Uterus (tissue), 4 donors: ENCODE results near the gene ARF5. TPM values are rescaled to one million over a fixed set of nuclear protein-coding genes. Genes with fewer than 3 reads are reported as not detected.

Experiments used
- DNase-seq, 2 donors: peaks; one replicate each; pipeline ENCODE4 v3.0.0-alpha.2; 2019 to 2020
- H3K27ac ChIP-seq, 2 donors: fragments of 200-600 bp; sonication (generic); 1 replicate in 1 of 2; 2 replicates in 1 of 2; pipeline ENCODE4 v1.5.1; 2016 to 2018
- H3K27me3 ChIP-seq, 2 donors: fragments of 200-600 bp; sonication (generic); one replicate each; pipeline ENCODE4 v1.5.1; 2018 to 2019; ENCODE audit warnings: control low read depth in 1 of 2
- H3K36me3 ChIP-seq, 2 donors: fragments of 200-600 bp; sonication (generic); one replicate each; pipeline ENCODE4 v1.5.1; 2019; ENCODE audit warnings: control low read depth in 1 of 2
- H3K4me1 ChIP-seq, 2 donors: fragments of 200-600 bp; sonication (generic); one replicate each; pipeline ENCODE4 v1.5.1; 2018 to 2019; ENCODE audit warnings: control low read depth in 1 of 2
- H3K4me3 ChIP-seq, 2 donors: fragments of 200-600 bp; sonication (generic); 1 replicate in 1 of 2; 2 replicates in 1 of 2; pipeline ENCODE4 v1.5.1; 2018 to 2019; ENCODE audit warnings: mild to moderate bottlenecking in 1 of 2
- H3K9me3 ChIP-seq, 2 donors: fragments of 200-600 bp; sonication (generic); one replicate each; pipeline ENCODE4 v1.5.1; 2019; ENCODE audit warnings: control low read depth in 1 of 2
- POLR2A ChIP-seq, 2 donors: fragments of 450-650 bp; IDR thresholded peaks; one replicate each; pipeline ENCODE4 v1.6.1; 2016; ENCODE audit warnings: antibody characterized with exemption in 2 of 2, mild to moderate bottlenecking in 1 of 2, moderate library complexity in 1 of 2
- intact Hi-C: fragments of 100-400 bp; cut with DNase I; formaldehyde crosslinking; loops from one replicate; pipeline ENCODE4 v1.15.1; 2023; ENCODE audit warnings: low total_unique reads
- total RNA-seq, 4 donors: library from RNA; depleted of rRNA in 3 of 4; stranded (reverse); fragments of >200 nt in 3 of 4; gene quantifications; one replicate each; pipeline versions ENCODE4 v1.1.0 to v1.2.4, GENCODE V29; 2014 to 2023
- TF ChIP-seq, protein P1 (sequence below), 4 experiments: fragments of 200-600 bp in 2 of 4; fragments of 450-650 bp in 2 of 4; sonication (generic) in 2 of 4; IDR thresholded peaks; one replicate each; pipeline ENCODE4 v1.5.1; 2016 to 2019; ENCODE audit warnings: antibody characterized with exemption in 4 of 4, mild to moderate bottlenecking in 2 of 4, moderate library complexity in 1 of 4
- donor health status: DM: yes; HTN: yes; CAD: no.

The ARF5 gene
- total RNA-seq, 4 donors from 2014 or later, result 77.4 to 273 (median 122) TPM

DNA sequence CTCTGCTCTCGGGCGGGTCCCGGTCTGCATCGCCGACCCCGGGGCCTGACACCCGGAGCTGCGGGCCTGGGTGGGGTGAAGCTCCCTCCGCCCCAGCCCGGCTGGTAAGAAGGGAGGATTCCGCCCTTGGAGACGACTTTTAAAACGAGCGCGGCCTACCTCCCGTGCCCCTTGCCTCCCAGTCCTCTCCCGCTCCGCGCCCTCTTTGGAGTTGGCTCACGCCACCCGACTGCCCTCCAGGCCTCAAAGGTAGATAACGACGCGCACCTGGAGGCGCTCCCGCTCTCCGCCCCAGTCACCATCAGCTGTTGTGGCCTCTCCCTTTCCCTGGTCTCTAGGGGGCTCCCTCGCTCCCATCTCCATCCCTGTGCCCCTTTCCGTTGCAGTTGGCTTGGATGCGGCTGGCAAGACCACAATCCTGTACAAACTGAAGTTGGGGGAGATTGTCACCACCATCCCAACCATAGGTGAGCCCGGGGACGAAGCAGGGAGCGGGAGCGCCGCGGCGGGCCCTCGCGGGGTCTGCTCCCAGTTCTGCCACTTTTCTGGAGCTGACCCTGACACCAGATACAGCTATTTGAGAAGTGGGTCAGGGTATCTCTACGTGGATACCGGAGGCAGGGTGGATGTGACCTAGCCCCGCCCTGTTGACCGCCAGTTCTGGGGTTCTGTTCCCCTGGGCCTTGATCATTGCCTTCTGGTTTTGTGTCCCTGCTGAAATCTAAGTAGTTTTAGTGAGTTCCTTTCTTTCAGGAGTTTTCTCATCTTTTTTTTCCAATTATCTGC is 679 bp downstream of the ARF5 start:
- intact Hi-C loops, result loop anchor here (5.0 kb wide), 1 partner anchor 63 kb away; the partner anchor contains the start of gene SND1
- TF ChIP-seq POLR2A (IDR thresholded peaks at IDR 0.05), result no peak
- TF ChIP-seq, protein P1, sequence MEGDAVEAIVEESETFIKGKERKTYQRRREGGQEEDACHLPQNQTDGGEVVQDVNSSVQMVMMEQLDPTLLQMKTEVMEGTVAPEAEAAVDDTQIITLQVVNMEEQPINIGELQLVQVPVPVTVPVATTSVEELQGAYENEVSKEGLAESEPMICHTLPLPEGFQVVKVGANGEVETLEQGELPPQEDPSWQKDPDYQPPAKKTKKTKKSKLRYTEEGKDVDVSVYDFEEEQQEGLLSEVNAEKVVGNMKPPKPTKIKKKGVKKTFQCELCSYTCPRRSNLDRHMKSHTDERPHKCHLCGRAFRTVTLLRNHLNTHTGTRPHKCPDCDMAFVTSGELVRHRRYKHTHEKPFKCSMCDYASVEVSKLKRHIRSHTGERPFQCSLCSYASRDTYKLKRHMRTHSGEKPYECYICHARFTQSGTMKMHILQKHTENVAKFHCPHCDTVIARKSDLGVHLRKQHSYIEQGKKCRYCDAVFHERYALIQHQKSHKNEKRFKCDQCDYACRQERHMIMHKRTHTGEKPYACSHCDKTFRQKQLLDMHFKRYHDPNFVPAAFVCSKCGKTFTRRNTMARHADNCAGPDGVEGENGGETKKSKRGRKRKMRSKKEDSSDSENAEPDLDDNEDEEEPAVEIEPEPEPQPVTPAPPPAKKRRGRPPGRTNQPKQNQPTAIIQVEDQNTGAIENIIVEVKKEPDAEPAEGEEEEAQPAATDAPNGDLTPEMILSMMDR (IDR thresholded peaks at IDR 0.05), result peak in 3 of 4 experiments; percentile 11 to 57 (median 17)
- Histone ChIP-seq H3K4me1 (peaks cover 0 to 17% of the 10 kb centered on the region in 2 donors), H3K27me3 (no peaks in the 10 kb centered on the region), H3K4me3 (peak overlapping the region; percentile 49 to 97), H3K9me3 (no peaks in the 10 kb centered on the region), H3K27ac (peak overlapping the region; percentile 90 to 95), H3K36me3 (no peaks in the 10 kb centered on the region)
- DNase-seq, result peak; percentile 63 to 67

DNA sequence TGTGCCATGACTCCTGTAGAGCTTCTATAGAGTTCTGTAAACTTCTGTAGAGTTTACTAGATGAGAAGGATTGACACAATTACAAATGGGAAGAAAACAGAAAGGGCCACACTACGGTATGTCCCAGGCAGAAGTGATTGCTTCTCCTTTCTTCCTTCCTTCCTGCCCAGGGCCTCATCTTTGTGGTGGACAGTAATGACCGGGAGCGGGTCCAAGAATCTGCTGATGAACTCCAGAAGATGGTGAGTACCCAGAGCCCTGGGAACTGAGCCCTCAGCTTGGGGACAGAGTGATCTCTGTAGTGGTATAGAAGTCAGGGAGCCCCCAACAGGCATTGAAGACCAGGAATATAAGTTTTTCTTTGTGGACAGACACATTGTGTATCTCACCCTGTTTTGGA is 1.7 kb downstream of the ARF5 start:
- no peaks in the 10 kb centered on the region for H3K36me3 ChIP-seq
- H3K4me1 ChIP-seq, result peaks cover 0 to 17% of the 10 kb centered on the region in 2 donors
- no peak overlapping the region for H3K4me3 ChIP-seq
- no peaks in the 10 kb centered on the region for H3K9me3 ChIP-seq
- no peak for DNase-seq
- H3K27me3 ChIP-seq, result no peaks in the 10 kb centered on the region
- TF ChIP-seq, protein P1 (IDR thresholded peaks at IDR 0.05), result no peak
- TF ChIP-seq POLR2A (IDR thresholded peaks at IDR 0.05), result no peak
- peak overlapping the region in 1 of 2 donors; percentile 95 for H3K27ac ChIP-seq
- intact Hi-C loops, result loop anchor here (5.0 kb wide), 1 partner anchor 62 kb away; the partner anchor contains the start of gene SND1

DNA sequence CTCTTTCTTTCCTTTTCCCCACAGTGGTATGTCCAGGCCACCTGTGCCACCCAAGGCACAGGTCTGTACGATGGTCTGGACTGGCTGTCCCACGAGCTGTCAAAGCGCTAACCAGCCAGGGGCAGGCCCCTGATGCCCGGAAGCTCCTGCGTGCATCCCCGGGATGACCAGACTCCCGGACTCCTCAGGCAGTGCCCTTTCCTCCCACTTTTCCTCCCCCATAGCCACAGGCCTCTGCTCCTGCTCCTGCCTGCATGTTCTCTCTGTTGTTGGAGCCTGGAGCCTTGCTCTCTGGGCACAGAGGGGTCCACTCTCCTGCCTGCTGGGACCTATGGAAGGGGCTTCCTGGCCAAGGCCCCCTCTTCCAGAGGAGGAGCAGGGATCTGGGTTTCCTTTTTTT is 3.0 kb downstream of the ARF5 start:
- H3K4me3 ChIP-seq, result no peak overlapping the region
- H3K27ac ChIP-seq, result no peak overlapping the region
- H3K9me3 ChIP-seq, result no peaks in the 10 kb centered on the region
- TF ChIP-seq, protein P1 (IDR thresholded peaks at IDR 0.05), result no peak
- TF ChIP-seq POLR2A (IDR thresholded peaks at IDR 0.05), result no peak
- no peaks in the 10 kb centered on the region for H3K36me3 ChIP-seq
- no peaks in the 10 kb centered on the region for H3K27me3 ChIP-seq
- intact Hi-C loops, result no loop called here
- no peak for DNase-seq
- H3K4me1 ChIP-seq, result peaks cover 0 to 17% of the 10 kb centered on the region in 2 donors

DNA sequence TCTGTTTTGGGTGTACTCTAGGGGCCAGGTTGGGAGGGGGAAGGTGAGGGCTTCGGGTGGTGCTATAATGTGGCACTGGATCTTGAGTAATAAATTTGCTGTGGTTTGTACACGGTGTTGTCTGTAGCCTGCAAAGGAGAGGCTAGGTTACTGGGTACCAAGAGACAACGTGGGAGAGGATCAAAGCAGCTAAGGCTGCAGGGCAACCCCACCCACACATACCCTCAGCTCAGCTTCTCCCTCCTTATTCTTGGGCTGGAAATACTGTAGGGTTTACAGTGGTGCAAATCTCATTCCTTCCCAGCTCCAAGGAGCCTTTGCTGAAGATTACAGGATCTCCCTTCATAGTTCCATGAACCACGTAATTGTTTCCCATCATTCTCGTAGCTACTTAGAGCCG is 3.4 kb downstream of the ARF5 start:
- Histone ChIP-seq H3K36me3 (no peaks in the 10 kb centered on the region), H3K4me3 (no peak overlapping the region), H3K27me3 (no peaks in the 10 kb centered on the region), H3K4me1 (peaks cover 0 to 17% of the 10 kb centered on the region in 2 donors), H3K9me3 (no peaks in the 10 kb centered on the region), H3K27ac (no peak overlapping the region)
- TF ChIP-seq, protein P1 (IDR thresholded peaks at IDR 0.05), result no peak
- intact Hi-C loops, result no loop called here
- DNase-seq, result no peak

DNA sequence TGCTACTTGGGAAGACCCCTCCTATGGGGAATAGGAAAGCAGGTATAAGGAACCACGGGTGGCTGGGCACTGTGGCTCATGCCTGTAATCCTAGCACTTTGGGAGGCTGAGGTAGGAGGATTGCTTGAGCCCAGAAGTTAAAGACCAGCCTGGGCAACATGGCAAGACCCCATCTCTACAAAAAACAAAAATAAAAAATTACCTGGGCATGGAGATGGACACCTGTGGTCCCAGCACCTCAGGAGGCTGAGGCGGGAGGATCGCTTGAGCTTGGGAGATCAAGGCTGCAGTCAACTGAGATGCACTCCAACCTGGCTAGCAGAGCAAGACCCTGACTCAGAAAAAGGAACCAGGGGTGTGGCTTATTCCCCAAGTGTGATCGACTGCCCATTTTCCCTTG is 4.3 kb downstream of the ARF5 start:
- Histone ChIP-seq H3K4me1 (peaks cover 0 to 17% of the 10 kb centered on the region in 2 donors), H3K27ac (peak overlapping the region; percentile 22 to 76), H3K9me3 (no peaks in the 10 kb centered on the region), H3K36me3 (no peaks in the 10 kb centered on the region), H3K4me3 (no peak overlapping the region), H3K27me3 (no peaks in the 10 kb centered on the region)
- TF ChIP-seq POLR2A (IDR thresholded peaks at IDR 0.05), result no peak
- TF ChIP-seq, protein P1 (IDR thresholded peaks at IDR 0.05), result no peak
- DNase-seq, result no peak
- intact Hi-C loops, result no loop called here
